ENCODE measurements around the gene TMEM181. TPM values are rescaled to one million over a fixed set of nuclear protein-coding genes. Genes with fewer than 3 reads are reported as not detected.
A peak's percentile ranks its signal among the peaks of the same experiment; 100 is the strongest.
"Not testable (repeated sequence)": the region's sequence is repeated elsewhere in the genome, so short reads cannot be mapped to it uniquely, and the experiment has no call there.

TMEM181 gene
- polyA plus RNA-seq, 1 donor from 2014 or later, result 2.2 TPM

DNA sequence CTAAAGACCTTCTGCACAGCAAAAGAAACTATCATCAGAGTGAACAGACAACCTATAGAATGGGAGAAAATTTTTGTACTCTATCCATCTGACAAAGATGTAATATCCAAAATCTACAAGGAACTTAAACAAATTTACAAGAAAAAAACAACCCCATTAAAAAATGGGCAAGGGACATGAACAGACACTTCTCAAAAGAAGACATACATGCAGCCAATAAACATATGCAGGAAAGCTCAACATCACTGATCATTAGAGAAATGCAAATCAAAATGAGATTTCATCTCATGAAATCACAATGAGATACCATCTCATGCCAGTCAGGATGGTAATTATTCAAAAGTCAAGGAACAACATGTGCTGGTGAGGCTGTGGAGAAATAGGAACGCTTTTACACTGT, 32.0 kb upstream of the TMEM181 start:
- H3K27ac Mint-ChIP-seq, H3K4me1 Mint-ChIP-seq, H3K36me3 Mint-ChIP-seq, H3K4me3 Mint-ChIP-seq: not testable (repeated sequence)
- Mint-ChIP-seq H3K27me3 (peaks cover 39% of the 10 kb centered on the region), H3K9me3 (peaks cover 5 to 22% (median 7%) of the 10 kb centered on the region in 3 donors)

GRCh38 chr6:158528826-158529225, 31.1 kb upstream of the TMEM181 start:
- H3K4me3 Mint-ChIP-seq, result no peak overlapping the region
- no peak overlapping the region for H3K27ac Mint-ChIP-seq
- peaks cover 5 to 26% (median 9%) of the 10 kb centered on the region in 3 donors for H3K9me3 Mint-ChIP-seq
- peaks cover 36% of the 10 kb centered on the region for H3K27me3 Mint-ChIP-seq
- peaks cover 0 to 2% (median 0%) of the 10 kb centered on the region in 3 donors for H3K4me1 Mint-ChIP-seq
- H3K36me3 Mint-ChIP-seq, result no peaks in the 10 kb centered on the region

DNA sequence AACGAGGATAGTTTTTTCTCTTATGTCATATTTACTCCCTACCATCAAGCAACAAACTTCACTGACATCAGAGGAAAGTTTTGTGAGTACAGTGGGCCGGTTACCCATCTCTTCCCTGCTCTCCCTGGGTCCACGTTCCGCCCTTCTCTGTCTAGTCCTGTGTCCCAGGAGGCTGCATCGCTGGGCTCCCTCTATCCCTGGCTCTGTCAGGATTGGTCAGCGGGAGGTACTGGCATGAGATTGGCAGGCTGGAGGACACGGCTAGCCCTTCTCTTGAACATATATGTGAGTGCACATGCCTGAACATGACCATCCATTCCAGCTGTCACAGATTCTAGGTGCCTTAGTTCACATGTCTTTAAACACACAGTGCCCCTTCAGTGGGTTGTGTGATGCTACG, 30.3 kb upstream of the TMEM181 start:
- Mint-ChIP-seq H3K4me1 (peaks cover 0 to 1% (median 0%) of the 10 kb centered on the region in 3 donors), H3K9me3 (peaks cover 5 to 26% (median 9%) of the 10 kb centered on the region in 3 donors), H3K27ac (no peak overlapping the region)

DNA sequence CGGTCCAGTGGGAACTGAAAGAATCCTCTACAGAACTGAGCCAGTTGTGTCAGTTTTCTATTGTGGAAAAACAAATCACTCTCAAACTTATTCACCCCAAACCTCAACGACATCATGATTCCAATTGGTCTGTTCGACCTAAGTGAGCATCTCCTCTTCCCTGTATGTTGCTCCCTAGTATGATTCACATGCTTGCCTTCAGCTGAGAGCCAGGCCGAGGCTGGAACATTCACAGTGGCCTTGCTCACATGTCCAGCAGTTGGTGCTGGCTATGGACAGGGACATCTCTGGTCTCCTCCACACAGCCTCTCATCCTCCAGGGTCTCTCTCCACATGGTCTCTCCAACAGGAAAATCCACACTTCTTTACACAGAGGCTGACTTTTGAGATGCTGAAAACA, 28.3 kb upstream of the TMEM181 start:
- no peak overlapping the region for H3K4me3 Mint-ChIP-seq
- H3K4me1 Mint-ChIP-seq, result peaks cover 0 to 2% (median 0%) of the 10 kb centered on the region in 3 donors
- peaks cover 39% of the 10 kb centered on the region for H3K27me3 Mint-ChIP-seq
- no peak overlapping the region for H3K27ac Mint-ChIP-seq
- H3K9me3 Mint-ChIP-seq, result peaks cover 8 to 25% (median 10%) of the 10 kb centered on the region in 3 donors
- no peaks in the 10 kb centered on the region for H3K36me3 Mint-ChIP-seq

More for the DNA sequence above, 30.3 kb upstream of the TMEM181 start:
- H3K4me3 Mint-ChIP-seq, result no peak overlapping the region
- peaks cover 35% of the 10 kb centered on the region for H3K27me3 Mint-ChIP-seq
- no peaks in the 10 kb centered on the region for H3K36me3 Mint-ChIP-seq

- peaks cover 8 to 21% (median 10%) of the 10 kb centered on the region in 3 donors for H3K9me3 Mint-ChIP-seq
- H3K36me3 Mint-ChIP-seq, result no peaks in the 10 kb centered on the region
- no peak overlapping the region for H3K4me3 Mint-ChIP-seq
- peaks cover 36% of the 10 kb centered on the region for H3K27me3 Mint-ChIP-seq
- no peak overlapping the region for H3K27ac Mint-ChIP-seq
- peaks cover 0 to 2% (median 0%) of the 10 kb centered on the region in 3 donors for H3K4me1 Mint-ChIP-seq
Observed at GRCh38 chr6:158531970-158532369, 27.9 kb upstream of the TMEM181 start.

DNA sequence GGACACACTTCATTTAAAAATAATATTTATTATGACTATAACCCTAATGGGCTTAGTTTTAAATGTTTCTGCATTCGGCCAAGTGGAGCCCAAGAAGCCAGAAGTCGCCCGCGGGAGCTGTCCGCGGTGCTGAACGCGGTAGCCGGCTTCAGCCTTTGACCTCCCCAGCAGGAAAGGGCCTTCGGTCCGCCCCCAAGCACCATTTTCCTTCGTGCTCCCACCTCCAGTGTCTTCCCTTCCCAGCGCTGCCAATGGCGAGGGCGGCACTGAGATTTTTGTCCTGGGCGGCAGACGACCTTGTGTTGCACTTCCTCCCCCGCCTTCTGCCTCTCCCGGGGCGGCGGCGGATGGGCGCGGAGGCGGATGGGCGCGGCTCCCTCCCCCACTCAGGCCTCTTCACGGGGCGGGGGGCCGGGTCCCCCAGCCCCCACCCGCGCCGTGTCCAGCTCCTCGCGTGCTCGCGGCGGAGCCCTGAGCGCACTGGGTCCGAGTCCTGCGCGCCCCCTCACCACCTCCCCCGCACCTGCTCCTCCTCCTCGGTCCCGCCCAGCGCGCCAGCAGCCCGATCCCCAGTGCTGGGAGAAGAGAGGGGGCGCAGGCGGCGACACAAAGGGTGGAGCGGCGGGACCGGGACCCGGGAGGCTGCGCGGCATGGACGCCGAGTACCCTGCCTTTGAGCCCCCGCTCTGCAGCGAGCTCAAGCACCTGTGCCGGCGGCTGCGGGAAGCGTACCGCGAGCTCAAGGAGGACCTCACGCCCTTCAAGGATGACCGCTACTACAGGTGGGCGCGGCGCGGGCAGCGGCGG, 23.6 kb upstream of the TMEM181 start:
- Mint-ChIP-seq H3K27ac (no peak overlapping the region), H3K9me3 (peaks cover 3 to 5% (median 3%) of the 10 kb centered on the region in 3 donors), H3K36me3 (no peaks in the 10 kb centered on the region), H3K27me3 (peaks cover 43% of the 10 kb centered on the region), H3K4me1 (peaks cover 1 to 7% (median 4%) of the 10 kb centered on the region in 3 donors), H3K4me3 (peak overlapping the region; percentile 68 to 87 (median 79))

DNA sequence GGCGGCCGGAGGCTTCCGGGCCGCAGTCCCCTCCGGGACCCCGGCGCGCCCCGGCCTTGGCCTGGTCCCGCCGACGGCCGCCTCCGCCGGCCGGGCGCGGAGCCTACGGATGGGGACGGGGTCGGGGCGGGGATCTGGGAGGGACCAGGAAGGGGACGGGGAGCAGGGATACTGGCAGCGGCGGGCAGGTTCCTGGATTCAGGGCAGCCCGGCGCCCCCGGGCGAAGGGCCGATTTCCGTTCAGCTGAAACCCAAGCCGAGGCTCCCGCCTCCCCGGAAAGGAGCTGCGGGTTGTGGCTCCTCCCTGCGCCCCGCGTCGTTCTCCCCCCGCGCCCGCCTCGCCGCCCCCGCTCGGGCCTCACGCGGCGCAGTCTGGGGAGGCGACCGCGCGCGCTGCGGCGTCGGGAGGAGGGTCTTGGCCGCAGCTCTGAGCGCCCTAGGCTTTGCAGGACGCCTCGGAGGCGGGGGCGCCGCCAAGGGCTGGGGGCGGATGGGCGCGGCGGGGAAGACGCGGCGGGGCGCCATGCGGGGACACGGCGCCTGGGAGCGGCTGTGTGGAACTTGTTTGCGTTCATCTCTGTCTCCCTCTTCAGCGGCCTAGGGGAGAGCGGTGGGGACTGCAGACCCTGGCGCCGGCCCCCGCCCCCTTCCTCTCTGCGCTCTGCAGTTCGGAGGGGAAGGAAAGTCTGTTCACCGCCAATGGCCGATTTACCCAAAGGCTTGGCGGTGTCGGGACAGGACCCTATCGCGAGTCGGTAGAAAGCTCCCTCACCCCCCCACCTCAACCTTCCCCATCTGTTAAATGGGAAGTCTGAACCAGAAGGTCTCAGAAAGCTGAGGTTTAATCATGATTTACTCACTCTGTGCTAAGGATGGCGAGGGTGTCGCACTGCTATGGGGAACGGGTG, 22.7 kb upstream of the TMEM181 start:
- peak overlapping the region; percentile 41 to 85 (median 56) for H3K4me3 Mint-ChIP-seq
- H3K9me3 Mint-ChIP-seq, result peaks cover 3 to 5% (median 3%) of the 10 kb centered on the region in 3 donors
- H3K27ac Mint-ChIP-seq, result no peak overlapping the region
- H3K4me1 Mint-ChIP-seq, result peaks cover 1 to 7% (median 4%) of the 10 kb centered on the region in 3 donors
- H3K36me3 Mint-ChIP-seq, result no peaks in the 10 kb centered on the region
- peaks cover 44% of the 10 kb centered on the region for H3K27me3 Mint-ChIP-seq

GRCh38 chr6:158538741-158539140, 21.1 kb upstream of the TMEM181 start:
- peaks cover 1 to 7% (median 4%) of the 10 kb centered on the region in 3 donors for H3K4me1 Mint-ChIP-seq
- no peak overlapping the region for H3K4me3 Mint-ChIP-seq
- H3K36me3 Mint-ChIP-seq, result no peaks in the 10 kb centered on the region
- H3K27ac Mint-ChIP-seq, result peak overlapping the region in 1 of 3 donors; percentile 50
- peaks cover 44% of the 10 kb centered on the region for H3K27me3 Mint-ChIP-seq
- peaks cover 0 to 3% (median 1%) of the 10 kb centered on the region in 3 donors for H3K9me3 Mint-ChIP-seq

DNA sequence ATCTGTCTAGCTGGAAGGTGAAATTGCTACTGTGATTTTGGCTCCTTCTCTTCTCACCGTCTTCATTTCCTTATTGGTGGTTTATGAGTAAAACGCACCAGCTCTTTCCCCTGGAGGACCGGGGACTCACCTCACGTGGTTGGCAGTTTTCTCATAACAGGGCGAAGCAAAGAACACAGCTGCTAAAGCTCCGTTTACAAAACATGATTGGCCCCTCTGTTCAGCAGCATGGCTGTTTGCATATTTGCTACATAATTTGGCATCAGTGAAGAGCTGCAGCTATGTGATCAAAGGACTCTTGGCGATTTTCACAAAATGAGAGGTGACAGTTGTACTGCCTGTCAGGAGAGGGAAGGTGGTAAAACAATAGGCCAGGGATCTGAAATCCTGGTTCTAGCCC, 20.5 kb upstream of the TMEM181 start:
- H3K4me3 Mint-ChIP-seq, result peak overlapping the region in 1 of 4 donors; percentile 46
- H3K4me1 Mint-ChIP-seq, result peaks cover 1 to 7% (median 4%) of the 10 kb centered on the region in 3 donors
- H3K27ac Mint-ChIP-seq, result peak overlapping the region in 1 of 3 donors; percentile 70
- H3K36me3 Mint-ChIP-seq, result no peaks in the 10 kb centered on the region
- H3K9me3 Mint-ChIP-seq, result peaks cover 0 to 3% (median 1%) of the 10 kb centered on the region in 3 donors
- H3K27me3 Mint-ChIP-seq, result peaks cover 44% of the 10 kb centered on the region

DNA sequence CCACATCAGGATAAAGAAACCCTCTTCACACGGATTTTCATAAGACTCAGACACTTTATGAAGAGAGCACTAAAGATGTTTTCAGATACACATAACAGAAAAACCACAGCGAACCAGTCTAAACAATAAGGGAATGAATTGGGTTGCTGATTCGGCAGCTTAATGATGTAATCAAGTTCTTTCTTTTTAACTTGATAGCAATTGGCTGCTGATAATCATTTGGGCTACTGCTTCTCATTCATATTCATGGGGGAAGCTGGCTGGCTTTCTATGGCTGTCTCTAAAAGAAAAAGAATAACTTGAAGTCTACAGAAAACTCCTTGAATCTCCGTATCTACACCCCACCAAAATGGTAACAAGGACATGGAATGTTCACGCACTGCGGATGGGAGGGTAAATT, 20.0 kb upstream of the TMEM181 start:
- H3K4me1 Mint-ChIP-seq, result peaks cover 1 to 7% (median 4%) of the 10 kb centered on the region in 3 donors
- peak overlapping the region in 1 of 4 donors; percentile 46 for H3K4me3 Mint-ChIP-seq
- H3K36me3 Mint-ChIP-seq, result no peaks in the 10 kb centered on the region
- H3K27ac Mint-ChIP-seq, result peak overlapping the region in 1 of 3 donors; percentile 70
- peaks cover 0 to 3% (median 1%) of the 10 kb centered on the region in 3 donors for H3K9me3 Mint-ChIP-seq
- H3K27me3 Mint-ChIP-seq, result peaks cover 42% of the 10 kb centered on the region

GRCh38 chr6:158543606-158544185, 16.2 kb upstream of the TMEM181 start:
- Mint-ChIP-seq H3K9me3 (no peaks in the 10 kb centered on the region), H3K27me3 (peaks cover 21% of the 10 kb centered on the region), H3K36me3 (no peaks in the 10 kb centered on the region), H3K4me1 (peaks cover 0 to 5% (median 4%) of the 10 kb centered on the region in 3 donors), H3K4me3 (no peak overlapping the region), H3K27ac (no peak overlapping the region)

GRCh38 chr6:158544428-158544827, 15.5 kb upstream of the TMEM181 start:
- no peaks in the 10 kb centered on the region for H3K9me3 Mint-ChIP-seq
- H3K4me3 Mint-ChIP-seq, result no peak overlapping the region
- H3K27ac Mint-ChIP-seq, result no peak overlapping the region
- peaks cover 16% of the 10 kb centered on the region for H3K27me3 Mint-ChIP-seq
- H3K36me3 Mint-ChIP-seq, result no peaks in the 10 kb centered on the region
- H3K4me1 Mint-ChIP-seq, result peaks cover 0 to 5% (median 2%) of the 10 kb centered on the region in 3 donors

DNA sequence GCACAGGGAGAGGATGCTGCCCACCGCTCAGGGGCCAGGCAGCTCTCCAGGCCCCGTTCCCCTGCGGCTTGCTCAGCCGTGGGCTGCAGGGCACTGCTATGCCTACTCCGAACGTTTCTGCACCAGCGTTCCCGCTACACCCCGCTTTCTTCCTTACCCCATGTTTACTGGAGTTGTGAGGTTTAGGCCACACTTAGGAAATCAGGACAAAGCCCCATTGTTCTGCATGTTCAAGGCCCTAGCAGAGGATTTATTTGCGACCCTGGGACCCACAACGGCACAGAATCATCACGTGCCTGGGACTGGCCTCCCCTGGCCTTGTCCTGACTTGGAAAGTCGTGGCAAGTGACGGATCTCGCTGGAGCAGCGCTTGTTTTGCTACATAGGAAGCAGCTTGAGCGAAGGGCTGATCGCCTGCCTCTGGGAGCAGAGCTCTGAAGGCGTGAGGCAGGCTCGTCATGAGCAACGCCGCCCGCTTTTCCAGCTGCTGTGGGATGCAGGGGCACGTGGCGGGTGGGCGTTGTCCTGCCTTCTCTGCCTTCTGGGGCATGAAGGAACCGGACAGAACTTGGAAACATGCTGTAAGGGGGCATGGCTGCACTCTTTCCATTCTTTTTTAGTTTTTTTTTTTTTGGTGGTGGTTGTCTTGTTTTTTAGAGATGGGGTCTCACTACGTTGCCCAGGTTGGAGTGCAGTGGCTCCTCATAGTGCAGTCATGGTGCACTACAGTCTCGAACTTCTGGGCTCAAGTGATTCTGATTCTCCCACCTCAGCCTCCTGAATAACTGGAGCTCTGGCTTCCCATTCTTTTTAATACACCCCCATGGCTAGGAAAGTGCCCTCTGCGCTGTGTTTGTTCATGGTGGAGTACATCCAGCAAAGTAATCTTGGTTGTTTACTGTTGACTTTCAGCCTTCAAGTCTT, 14.6 kb upstream of the TMEM181 start:
- H3K4me1 Mint-ChIP-seq, result peaks cover 0 to 4% (median 0%) of the 10 kb centered on the region in 3 donors
- H3K9me3 Mint-ChIP-seq, result no peaks in the 10 kb centered on the region
- peak overlapping the region in 1 of 3 donors; percentile 14 for H3K27ac Mint-ChIP-seq

More for the DNA sequence above, 14.6 kb upstream of the TMEM181 start:
- H3K36me3 Mint-ChIP-seq, result no peaks in the 10 kb centered on the region
- H3K27me3 Mint-ChIP-seq, result peaks cover 11% of the 10 kb centered on the region
- no peak overlapping the region for H3K4me3 Mint-ChIP-seq

Data from IgD-negative memory B cell (primary cell).